Measurements from ENCODE around the gene PFKFB1.

PFKFB1 gene

DNA sequence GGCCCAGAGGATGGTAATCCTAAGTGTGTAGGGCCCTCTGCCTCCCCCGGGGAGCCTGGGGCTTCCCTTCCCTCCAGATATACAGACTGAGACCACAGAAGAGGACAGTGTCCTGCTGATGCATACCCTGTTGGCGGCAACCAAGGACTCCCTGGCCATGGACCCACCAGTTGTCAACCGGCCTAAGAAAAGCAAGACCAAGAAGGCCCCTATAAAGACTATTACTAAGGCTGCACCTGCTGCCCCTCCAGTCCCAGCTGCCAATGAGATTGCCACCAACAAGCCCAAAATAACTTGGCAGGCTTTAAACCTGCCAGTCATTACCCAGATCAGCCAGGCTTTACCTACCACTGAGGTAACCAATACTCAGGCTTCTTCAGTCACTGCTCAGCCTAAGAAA is 71.4 kb downstream of the PFKFB1 start:
- no peak for DNase-seq

DNA sequence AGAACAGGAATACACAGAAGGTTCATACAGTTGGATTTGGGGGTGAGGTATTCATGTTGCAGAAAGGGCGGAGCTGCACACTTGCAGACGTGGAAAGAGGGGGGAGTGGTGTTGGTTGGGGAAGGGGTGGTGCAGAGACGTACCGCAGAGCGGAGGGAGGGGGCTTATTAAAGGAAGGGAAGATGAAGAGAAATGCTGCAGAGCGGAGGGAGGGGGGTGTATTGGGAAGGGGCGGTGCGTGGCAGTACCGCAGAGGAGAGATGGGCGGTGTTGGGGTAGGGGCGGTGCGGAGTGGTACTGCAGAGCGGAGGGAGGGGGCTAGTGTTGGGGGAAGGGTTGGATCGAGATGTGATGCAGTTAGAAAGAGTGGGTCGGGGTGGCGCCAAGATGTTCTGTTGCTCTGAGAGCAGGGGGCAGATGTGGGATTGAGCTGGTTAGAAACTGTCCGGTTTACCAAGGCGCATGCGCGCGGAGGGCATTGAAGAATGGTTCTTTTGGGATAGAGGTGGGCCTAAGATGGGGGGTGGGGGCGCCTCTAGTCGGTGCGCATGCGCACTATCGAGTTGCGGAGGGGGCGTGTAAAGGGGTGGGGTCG is 72.5 kb downstream of the PFKFB1 start:
- no peak for DNase-seq

- DNase-seq: peak; percentile 56
These were observed 73.2 kb downstream of the PFKFB1 start, which contains the start of gene TRO for GRCh38 chrX:54920610-54921426. Gene TRO (plus strand): TSS chrX:54920824. CDS start chrX:54922247, 1,423 bp downstream.

DNA sequence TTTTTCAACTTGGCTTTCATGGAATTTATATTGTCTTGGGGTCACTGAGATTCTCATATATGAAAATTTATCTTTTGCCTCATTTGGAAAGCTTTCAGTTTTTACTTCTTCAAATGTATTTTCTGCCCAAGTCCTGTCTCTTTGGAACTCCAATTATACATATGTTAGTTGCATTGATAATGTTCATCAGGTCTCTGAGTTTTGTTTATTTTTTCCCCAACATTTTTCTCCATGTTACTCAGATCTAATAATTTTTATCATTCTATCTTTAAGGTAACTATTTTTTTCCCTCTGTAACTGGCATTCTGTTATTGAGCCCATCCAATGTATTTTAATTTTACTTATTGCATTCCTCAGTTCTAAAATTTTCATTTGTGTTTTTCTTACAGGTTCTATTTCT is 84.0 kb downstream of the PFKFB1 start:
- DNase-seq: no peak

- no peak for DNase-seq
These were observed 99.8 kb downstream of the PFKFB1 start for GRCh38 chrX:54894159-54894558.

GRCh38 chrX:54891573-54891972 is 102.4 kb downstream of the PFKFB1 start:
- no peak for DNase-seq

- no peak for DNase-seq
These were observed 108.2 kb downstream of the PFKFB1 start for GRCh38 chrX:54885740-54886139.
